ENCODE data around the gene GPR161. TPM values are rescaled to one million over a fixed set of nuclear protein-coding genes. Genes with fewer than 3 reads are reported as not detected.
"Not testable (repeated sequence)": the region's sequence is repeated elsewhere in the genome, so short reads cannot be mapped to it uniquely, and the experiment has no call there.

Gene GPR161
- 10 to 100 TPM; 19.8 to 21.7 (median 19.9) TPM for polyA plus RNA-seq (ENCODE audit: insufficient read length in 3 of 3)
- long read RNA-seq, donor 1, partial matches to known transcripts, result 0 of 1 reads
- long read RNA-seq, donor 1, other reads (novel, unspliced or antisense), result 0 of 1 reads
- long read RNA-seq, donor 2, result 0 reads
- long read RNA-seq, donor 3, partial matches to known transcripts, result 5 of 6 reads
- long read RNA-seq, donor 3, other reads (novel, unspliced or antisense), result 0 of 6 reads
- long read RNA-seq, donor 4, result 0 reads
- long read RNA-seq, donor 5, result 0 reads
- long read RNA-seq, donor 6, partial matches to known transcripts, result 19 of 68 reads
- long read RNA-seq, donor 6, other reads (novel, unspliced or antisense), result 48 of 68 reads
- long read RNA-seq, donor 7, full-length matches to known transcripts, result 2 of 62 reads
- long read RNA-seq, donor 7, partial matches to known transcripts, result 13 of 62 reads
- long read RNA-seq, donor 7, other reads (novel, unspliced or antisense), result 47 of 62 reads
- long read RNA-seq, donor 8, result 0 reads
- long read RNA-seq, donor 9, result 0 reads
- long read RNA-seq, donor 10, full-length matches to known transcripts, result 2 of 2 reads
- long read RNA-seq, donor 10, partial matches to known transcripts, result 0 of 2 reads
- long read RNA-seq, donor 10, other reads (novel, unspliced or antisense), result 0 of 2 reads
- long read RNA-seq, donor 11, partial matches to known transcripts, result 19 of 37 reads
- long read RNA-seq, donor 11, other reads (novel, unspliced or antisense), result 18 of 37 reads
- long read RNA-seq, donor 12, result 0 reads
- long read RNA-seq, donor 13, result 0 reads
- long read RNA-seq, donor 14, result 0 reads
- long read RNA-seq, donor 15, partial matches to known transcripts, result 0 of 1 reads
- long read RNA-seq, donor 15, other reads (novel, unspliced or antisense), result 0 of 1 reads
- long read RNA-seq, donor 16, result 0 reads

- peak; percentile 63 for DNase-seq
Observed at GRCh38 chr1:168136709-168137514, at the start of gene GPR161. TSS of gene GPR161 (minus strand) at chr1:168136930. CDS start at chr1:168104850, 32,080 bp downstream.

GRCh38 chr1:168181063-168181720, 44.5 kb upstream of the GPR161 start:
- not testable (repeated sequence) for DNase-seq

- DNase-seq, result no peak
Observed at GRCh38 chr1:168180148-168180524, 43.4 kb upstream of the GPR161 start.

- DNase-seq, result peak; percentile 11
Observed at GRCh38 chr1:168179438-168180147, 42.9 kb upstream of the GPR161 start.

- peak; percentile 98 for DNase-seq
Observed at GRCh38 chr1:168178638-168179437, 42.1 kb upstream of the GPR161 start, which contains the start of gene TIPRL. TSS of gene TIPRL (plus strand) at chr1:168178962. CDS start at chr1:168179078, 116 bp downstream.

- DNase-seq, result no peak
Observed at GRCh38 chr1:168178227-168178637, 41.5 kb upstream of the GPR161 start.

GRCh38 chr1:168172250-168172915, 35.7 kb upstream of the GPR161 start:
- DNase-seq, result no peak

GRCh38 chr1:168170564-168171508, 34.1 kb upstream of the GPR161 start:
- no peak for DNase-seq

- DNase-seq, result no peak
Observed at GRCh38 chr1:168167806-168168205, 31.1 kb upstream of the GPR161 start.

- no peak for DNase-seq
Observed at GRCh38 chr1:168164771-168165170, 28.0 kb upstream of the GPR161 start.

- no peak for DNase-seq
Observed at GRCh38 chr1:168163670-168164069, 26.9 kb upstream of the GPR161 start.

- no peak for DNase-seq
Observed at GRCh38 chr1:168161459-168161858, 24.7 kb upstream of the GPR161 start.

- no peak for DNase-seq
Observed at GRCh38 chr1:168159979-168160378, 23.2 kb upstream of the GPR161 start.

- DNase-seq, result no peak
Observed at GRCh38 chr1:168159251-168159650, 22.5 kb upstream of the GPR161 start.

- no peak for DNase-seq
Observed at GRCh38 chr1:168157638-168158037, 20.9 kb upstream of the GPR161 start.

- DNase-seq, result no peak
Observed at GRCh38 chr1:168155910-168156309, 19.2 kb upstream of the GPR161 start.

- not testable (repeated sequence) for DNase-seq
Observed at GRCh38 chr1:168154707-168155106, 18.0 kb upstream of the GPR161 start.

GRCh38 chr1:168151935-168152334, 15.2 kb upstream of the GPR161 start:
- DNase-seq, result no peak
